Measurements from ENCODE around the gene KCNC4.

The KCNC4 gene

GRCh38 chr1:110241516-110241915, 31.4 kb downstream of the KCNC4 start:
- H3K27ac ChIP-seq (ENCODE audit: low read length) = no peak overlapping the region
- no peaks in the 10 kb centered on the region for H3K27me3 ChIP-seq (ENCODE audit: control insufficient read depth, insufficient read depth, low read length)
- no peaks in the 10 kb centered on the region for H3K9me3 ChIP-seq (ENCODE audit: control insufficient read depth, insufficient read depth, low read length)
- WGBS (ENCODE audit: insufficient coverage, insufficient read length) = no CpG with 5 or more reads among the region's 2 CpGs
- DNase-seq (ENCODE audit: low read depth, low spot score) = no peak
- peaks cover 10% of the 10 kb centered on the region for H3K4me1 ChIP-seq (ENCODE audit: control insufficient read depth, insufficient read depth, low read length)
- H3K4me3 ChIP-seq (ENCODE audit: low read length) = no peak overlapping the region
- H3K36me3 ChIP-seq (ENCODE audit: control insufficient read depth, insufficient read depth, low read length) = no peaks in the 10 kb centered on the region

- Histone ChIP-seq H3K36me3 (ENCODE audit: control insufficient read depth, insufficient read depth, low read length) (no peaks in the 10 kb centered on the region), H3K27me3 (ENCODE audit: control insufficient read depth, insufficient read depth, low read length) (no peaks in the 10 kb centered on the region), H3K4me3 (ENCODE audit: low read length) (no peak overlapping the region), H3K4me1 (ENCODE audit: control insufficient read depth, insufficient read depth, low read length) (peaks cover 10% of the 10 kb centered on the region), H3K9me3 (ENCODE audit: control insufficient read depth, insufficient read depth, low read length) (no peaks in the 10 kb centered on the region), H3K27ac (ENCODE audit: low read length) (no peak overlapping the region)
- no CpG with 5 or more reads among the region's 4 CpGs for WGBS (ENCODE audit: insufficient coverage, insufficient read length)
- no peak for DNase-seq (ENCODE audit: low read depth, low spot score)
Measured at GRCh38 chr1:110242062-110242461, 31.9 kb downstream of the KCNC4 start.

- no peak for DNase-seq (ENCODE audit: low read depth, low spot score)
- Histone ChIP-seq H3K27me3 (ENCODE audit: control insufficient read depth, insufficient read depth, low read length) (no peaks in the 10 kb centered on the region), H3K27ac (ENCODE audit: low read length) (no peak overlapping the region), H3K9me3 (ENCODE audit: control insufficient read depth, insufficient read depth, low read length) (no peaks in the 10 kb centered on the region), H3K4me3 (ENCODE audit: low read length) (no peak overlapping the region), H3K36me3 (ENCODE audit: control insufficient read depth, insufficient read depth, low read length) (no peaks in the 10 kb centered on the region), H3K4me1 (ENCODE audit: control insufficient read depth, insufficient read depth, low read length) (peaks cover 10% of the 10 kb centered on the region)
- WGBS (ENCODE audit: insufficient coverage, insufficient read length) = no CpG with 5 or more reads among the region's 4 CpGs
Measured at GRCh38 chr1:110242731-110243130, 32.6 kb downstream of the KCNC4 start.

GRCh38 chr1:110243146-110243545, 33.0 kb downstream of the KCNC4 start:
- Histone ChIP-seq H3K27ac (ENCODE audit: low read length) (no peak overlapping the region), H3K4me3 (ENCODE audit: low read length) (no peak overlapping the region)

GRCh38 chr1:110243574-110243973, 33.5 kb downstream of the KCNC4 start:
- H3K4me3 ChIP-seq (ENCODE audit: low read length) = no peak overlapping the region

More at GRCh38 chr1:110243146-110243545, 33.0 kb downstream of the KCNC4 start:
- H3K9me3 ChIP-seq (ENCODE audit: control insufficient read depth, insufficient read depth, low read length) = no peaks in the 10 kb centered on the region
- no peaks in the 10 kb centered on the region for H3K27me3 ChIP-seq (ENCODE audit: control insufficient read depth, insufficient read depth, low read length)
- no peak for DNase-seq (ENCODE audit: low read depth, low spot score)
- peaks cover 10% of the 10 kb centered on the region for H3K4me1 ChIP-seq (ENCODE audit: control insufficient read depth, insufficient read depth, low read length)
- H3K36me3 ChIP-seq (ENCODE audit: control insufficient read depth, insufficient read depth, low read length) = no peaks in the 10 kb centered on the region
- WGBS (ENCODE audit: insufficient coverage, insufficient read length) = no CpG with 5 or more reads among the region's 7 CpGs

GRCh38 chr1:110245876-110246620, 35.9 kb downstream of the KCNC4 start:
- Histone ChIP-seq H3K9me3 (ENCODE audit: control insufficient read depth, insufficient read depth, low read length) (no peaks in the 10 kb centered on the region), H3K4me1 (ENCODE audit: control insufficient read depth, insufficient read depth, low read length) (peaks cover 10% of the 10 kb centered on the region), H3K27ac (ENCODE audit: low read length) (no peak overlapping the region), H3K36me3 (ENCODE audit: control insufficient read depth, insufficient read depth, low read length) (no peaks in the 10 kb centered on the region), H3K27me3 (ENCODE audit: control insufficient read depth, insufficient read depth, low read length) (no peaks in the 10 kb centered on the region), H3K4me3 (ENCODE audit: low read length) (no peak overlapping the region)
- no CpG with 5 or more reads among the region's 9 CpGs for WGBS (ENCODE audit: insufficient coverage, insufficient read length)
- DNase-seq (ENCODE audit: low read depth, low spot score) = no peak

More at GRCh38 chr1:110243574-110243973, 33.5 kb downstream of the KCNC4 start:
- no peaks in the 10 kb centered on the region for H3K9me3 ChIP-seq (ENCODE audit: control insufficient read depth, insufficient read depth, low read length)
- DNase-seq (ENCODE audit: low read depth, low spot score) = no peak
- no CpG with 5 or more reads among the region's 9 CpGs for WGBS (ENCODE audit: insufficient coverage, insufficient read length)
- peaks cover 10% of the 10 kb centered on the region for H3K4me1 ChIP-seq (ENCODE audit: control insufficient read depth, insufficient read depth, low read length)
- no peak overlapping the region for H3K27ac ChIP-seq (ENCODE audit: low read length)
- no peaks in the 10 kb centered on the region for H3K36me3 ChIP-seq (ENCODE audit: control insufficient read depth, insufficient read depth, low read length)
- H3K27me3 ChIP-seq (ENCODE audit: control insufficient read depth, insufficient read depth, low read length) = no peaks in the 10 kb centered on the region

GRCh38 chr1:110248746-110249145, 38.6 kb downstream of the KCNC4 start:
- H3K27me3 ChIP-seq (ENCODE audit: control insufficient read depth, insufficient read depth, low read length) = no peaks in the 10 kb centered on the region
- no peak overlapping the region for H3K27ac ChIP-seq (ENCODE audit: low read length)
- no peaks in the 10 kb centered on the region for H3K4me1 ChIP-seq (ENCODE audit: control insufficient read depth, insufficient read depth, low read length)
- H3K36me3 ChIP-seq (ENCODE audit: control insufficient read depth, insufficient read depth, low read length) = no peaks in the 10 kb centered on the region
- WGBS (ENCODE audit: insufficient coverage, insufficient read length) = no CpG with 5 or more reads among the region's 4 CpGs
- H3K9me3 ChIP-seq (ENCODE audit: control insufficient read depth, insufficient read depth, low read length) = no peaks in the 10 kb centered on the region
- DNase-seq (ENCODE audit: low read depth, low spot score) = no peak
- H3K4me3 ChIP-seq (ENCODE audit: low read length) = no peak overlapping the region

- H3K4me3 ChIP-seq (ENCODE audit: low read length) = no peak overlapping the region
- no peaks in the 10 kb centered on the region for H3K36me3 ChIP-seq (ENCODE audit: control insufficient read depth, insufficient read depth, low read length)
- no peak overlapping the region for H3K27ac ChIP-seq (ENCODE audit: low read length)
- H3K4me1 ChIP-seq (ENCODE audit: control insufficient read depth, insufficient read depth, low read length) = no peaks in the 10 kb centered on the region
- WGBS (ENCODE audit: insufficient coverage, insufficient read length) = no CpG with 5 or more reads among the region's 4 CpGs
- H3K27me3 ChIP-seq (ENCODE audit: control insufficient read depth, insufficient read depth, low read length) = no peaks in the 10 kb centered on the region
- no peak for DNase-seq (ENCODE audit: low read depth, low spot score)
- H3K9me3 ChIP-seq (ENCODE audit: control insufficient read depth, insufficient read depth, low read length) = no peaks in the 10 kb centered on the region
Measured at GRCh38 chr1:110249256-110249655, 39.1 kb downstream of the KCNC4 start.

- Histone ChIP-seq H3K9me3 (ENCODE audit: control insufficient read depth, insufficient read depth, low read length) (no peaks in the 10 kb centered on the region), H3K27me3 (ENCODE audit: control insufficient read depth, insufficient read depth, low read length) (no peaks in the 10 kb centered on the region), H3K4me1 (ENCODE audit: control insufficient read depth, insufficient read depth, low read length) (no peaks in the 10 kb centered on the region), H3K27ac (ENCODE audit: low read length) (no peak overlapping the region), H3K4me3 (ENCODE audit: low read length) (no peak overlapping the region), H3K36me3 (ENCODE audit: control insufficient read depth, insufficient read depth, low read length) (no peaks in the 10 kb centered on the region)
- no CpG with 5 or more reads among the region's 4 CpGs for WGBS (ENCODE audit: insufficient coverage, insufficient read length)
- DNase-seq (ENCODE audit: low read depth, low spot score) = no peak
Measured at GRCh38 chr1:110250008-110250407, 39.9 kb downstream of the KCNC4 start.

GRCh38 chr1:110250749-110251148, 40.6 kb downstream of the KCNC4 start:
- WGBS (ENCODE audit: insufficient coverage, insufficient read length) = no CpG with 5 or more reads among the region's 2 CpGs
- DNase-seq (ENCODE audit: low read depth, low spot score) = no peak
- Histone ChIP-seq H3K4me3 (ENCODE audit: low read length) (no peak overlapping the region), H3K36me3 (ENCODE audit: control insufficient read depth, insufficient read depth, low read length) (no peaks in the 10 kb centered on the region), H3K27ac (ENCODE audit: low read length) (no peak overlapping the region), H3K4me1 (ENCODE audit: control insufficient read depth, insufficient read depth, low read length) (no peaks in the 10 kb centered on the region), H3K9me3 (ENCODE audit: control insufficient read depth, insufficient read depth, low read length) (no peaks in the 10 kb centered on the region), H3K27me3 (ENCODE audit: control insufficient read depth, insufficient read depth, low read length) (no peaks in the 10 kb centered on the region)

GRCh38 chr1:110253213-110253612, 43.1 kb downstream of the KCNC4 start:
- Histone ChIP-seq H3K27ac (ENCODE audit: low read length) (no peak overlapping the region), H3K27me3 (ENCODE audit: control insufficient read depth, insufficient read depth, low read length) (no peaks in the 10 kb centered on the region), H3K4me3 (ENCODE audit: low read length) (no peak overlapping the region), H3K4me1 (ENCODE audit: control insufficient read depth, insufficient read depth, low read length) (no peaks in the 10 kb centered on the region), H3K9me3 (ENCODE audit: control insufficient read depth, insufficient read depth, low read length) (no peaks in the 10 kb centered on the region), H3K36me3 (ENCODE audit: control insufficient read depth, insufficient read depth, low read length) (no peaks in the 10 kb centered on the region)
- no CpG with 5 or more reads among the region's 1 CpG for WGBS (ENCODE audit: insufficient coverage, insufficient read length)
- no peak for DNase-seq (ENCODE audit: low read depth, low spot score)

Measured in iPS DF 6.9 (cell line).